HG02610 (cell line): Measurements from ENCODE around the gene ARMH4.
"Not testable (repeated sequence)": the region's sequence is repeated elsewhere in the genome, so short reads cannot be mapped to it uniquely, and the experiment has no call there.

Experiments
- ATAC-seq: cut with Tn5 transposase; IDR thresholded peaks from one replicate; pipeline ENCODE4 v1.9.1; 2021; ENCODE audit warnings: mild to moderate bottlenecking, moderate library complexity; ENCODE audit not compliant: unreplicated experiment

Gene ARMH4

GRCh38 chr14:58145936-58146335 lies 6.1 kb downstream of the ARMH4 start:
- no peak for ATAC-seq

GRCh38 chr14:58143106-58143505 lies 8.9 kb downstream of the ARMH4 start:
- no peak for ATAC-seq

- ATAC-seq, result no peak
Observed at GRCh38 chr14:58141893-58142292, 10.1 kb downstream of the ARMH4 start.

- ATAC-seq, result no peak
Observed at GRCh38 chr14:58138714-58139482, 13.1 kb downstream of the ARMH4 start.

GRCh38 chr14:58138031-58138713 lies 13.8 kb downstream of the ARMH4 start:
- no peak for ATAC-seq

- no peak for ATAC-seq
Observed at GRCh38 chr14:58133739-58134138, 18.3 kb downstream of the ARMH4 start.

- ATAC-seq, result no peak
Observed at GRCh38 chr14:58131386-58131785, 20.6 kb downstream of the ARMH4 start.

- no peak for ATAC-seq
Observed at GRCh38 chr14:58130116-58130782, 21.8 kb downstream of the ARMH4 start.

- ATAC-seq, result no peak
Observed at GRCh38 chr14:58129208-58129607, 22.8 kb downstream of the ARMH4 start.

- no peak for ATAC-seq
Observed at GRCh38 chr14:58128416-58128815, 23.6 kb downstream of the ARMH4 start.

GRCh38 chr14:58122546-58122945 lies 29.5 kb downstream of the ARMH4 start:
- not testable (repeated sequence) for ATAC-seq

- ATAC-seq, result no peak
Observed at GRCh38 chr14:58121530-58122186, 30.4 kb downstream of the ARMH4 start.

- ATAC-seq, result no peak
Observed at GRCh38 chr14:58119381-58119780, 32.6 kb downstream of the ARMH4 start.

GRCh38 chr14:58118097-58118815 lies 33.8 kb downstream of the ARMH4 start:
- ATAC-seq, result no peak

- ATAC-seq, result no peak
Observed at GRCh38 chr14:58109744-58110143, 42.3 kb downstream of the ARMH4 start.

- no peak for ATAC-seq
Observed at GRCh38 chr14:58108717-58109116, 43.3 kb downstream of the ARMH4 start.

GRCh38 chr14:58107947-58108552 lies 44.0 kb downstream of the ARMH4 start:
- ATAC-seq, result no peak

- no peak for ATAC-seq
Observed at GRCh38 chr14:58107041-58107440, 45.0 kb downstream of the ARMH4 start.

- no peak for ATAC-seq
Observed at GRCh38 chr14:58106446-58106845, 45.6 kb downstream of the ARMH4 start.

- no peak for ATAC-seq
Observed at GRCh38 chr14:58104808-58105207, 47.2 kb downstream of the ARMH4 start.
